Mesenchymal stem cell (in vitro differentiated cells and primary cell): Measurements from ENCODE around the gene VEGFD.
"Not testable (repeated sequence)": the region's sequence is repeated elsewhere in the genome, so short reads cannot be mapped to it uniquely, and the experiment has no call there.

ENCODE experiments used
- DNase-seq: peaks from one replicate; pipeline ENCODE4 v3.0.0-alpha.2; 2013
- H2AFZ ChIP-seq: one replicate; pipeline ENCODE4 v1.6.1; 2013; ENCODE audit warnings: low read depth, mild to moderate bottlenecking, control low read depth, inconsistent platforms, low read length, moderate library complexity
- H2AK5ac ChIP-seq: 2 replicates; pipeline ENCODE4 v1.6.1; 2013; ENCODE audit warnings: low read length, moderate library complexity, mild to moderate bottlenecking, inconsistent platforms; ENCODE audit not compliant: severe bottlenecking
- H2BK120ac ChIP-seq: one replicate; pipeline ENCODE4 v1.6.1; 2013; ENCODE audit warnings: low read depth, mild to moderate bottlenecking, inconsistent platforms, low read length, moderate library complexity
- H2BK12ac ChIP-seq, 2 experiments: one replicate each; pipeline ENCODE4 v1.6.1; 2013; ENCODE audit warnings: inconsistent platforms in 2 of 2, low read length in 2 of 2, mild to moderate bottlenecking in 2 of 2, moderate library complexity in 2 of 2, control low read depth in 1 of 2
- H2BK15ac ChIP-seq: one replicate; pipeline ENCODE4 v1.6.1; 2013; ENCODE audit warnings: mild to moderate bottlenecking, low read depth, inconsistent platforms; ENCODE audit not compliant: poor library complexity, severe bottlenecking
- H2BK5ac ChIP-seq: 2 replicates; pipeline ENCODE4 v1.6.1; 2013; ENCODE audit warnings: low read depth, mild to moderate bottlenecking, low read length, control low read depth, inconsistent platforms; ENCODE audit not compliant: poor library complexity, severe bottlenecking
- H3K14ac ChIP-seq, 2 experiments: one replicate each; pipeline ENCODE4 v1.6.1; 2013; ENCODE audit warnings: inconsistent platforms in 2 of 2, low read length in 2 of 2, control low read depth in 1 of 2, mild to moderate bottlenecking in 1 of 2, moderate library complexity in 1 of 2
- H3K18ac ChIP-seq, 2 experiments: one replicate each; pipeline ENCODE4 v1.6.1; 2013; ENCODE audit warnings: inconsistent platforms in 2 of 2, low read length in 2 of 2, control low read depth in 1 of 2, low read depth in 1 of 2, mild to moderate bottlenecking in 1 of 2
- H3K23ac ChIP-seq, 2 experiments: one replicate each; pipeline ENCODE4 v1.6.1; 2013; ENCODE audit warnings: inconsistent platforms in 2 of 2, low read length in 2 of 2, mild to moderate bottlenecking in 2 of 2, moderate library complexity in 2 of 2, control low read depth in 1 of 2
- H3K27ac ChIP-seq: 2 replicates; pipeline ENCODE4 v1.5.1; 2013; ENCODE audit warnings: mild to moderate bottlenecking, moderate library complexity, low read length, control low read depth, inconsistent platforms; ENCODE audit not compliant: poor library complexity, severe bottlenecking
- H3K27me3 ChIP-seq, 2 experiments: 2 replicates each; pipeline versions ENCODE4 v1.6.1 to v1.7.0; 2013; ENCODE audit warnings: low read length in 2 of 2, mild to moderate bottlenecking in 2 of 2, moderate library complexity in 2 of 2, control low read depth in 1 of 2, inconsistent platforms in 1 of 2; ENCODE audit not compliant: control insufficient read depth in 1 of 2, insufficient read depth in 1 of 2
- H3K36me3 ChIP-seq, 2 experiments: 2 replicates each; pipeline versions ENCODE4 v1.6.1 to v1.7.0; 2013; ENCODE audit warnings: low read length in 2 of 2, control low read depth in 1 of 2, inconsistent platforms in 1 of 2, low read depth in 1 of 2, mild to moderate bottlenecking in 1 of 2; ENCODE audit not compliant: insufficient read depth in 2 of 2, control insufficient read depth in 1 of 2
- H3K4ac ChIP-seq, 2 experiments: one replicate each; pipeline ENCODE4 v1.6.1; 2013; ENCODE audit warnings: inconsistent platforms in 2 of 2, low read length in 2 of 2, mild to moderate bottlenecking in 2 of 2, moderate library complexity in 2 of 2, control low read depth in 1 of 2, low read depth in 1 of 2
- H3K4me1 ChIP-seq: 2 replicates; pipeline ENCODE4 v1.6.1; 2013; ENCODE audit warnings: low read depth, low read length, control low read depth; ENCODE audit not compliant: control insufficient read depth, insufficient read depth
- H3K4me2 ChIP-seq: 2 replicates; pipeline ENCODE4 v1.6.1; 2013; ENCODE audit warnings: low read length, mild to moderate bottlenecking, inconsistent platforms; ENCODE audit not compliant: poor library complexity, severe bottlenecking
- H3K4me3 ChIP-seq, 2 experiments: 2 replicates each; pipeline versions ENCODE4 v1.5.1 to v1.7.0; 2013; ENCODE audit warnings: low read length in 2 of 2, mild to moderate bottlenecking in 2 of 2, control low read depth in 1 of 2, low read depth in 1 of 2; ENCODE audit not compliant: insufficient read depth in 1 of 2
- H3K79me1 ChIP-seq: replicated peaks from 2 replicates; pipeline ENCODE4 v1.6.1; 2013; ENCODE audit warnings: mild to moderate bottlenecking, control low read depth, low read length, inconsistent platforms; ENCODE audit not compliant: poor library complexity, severe bottlenecking
- H3K9ac ChIP-seq: 2 replicates; pipeline ENCODE4 v1.7.0; 2013; ENCODE audit warnings: mild to moderate bottlenecking, low read length, moderate library complexity
- H3K9me3 ChIP-seq: 2 replicates; pipeline ENCODE4 v1.7.0; 2013; ENCODE audit warnings: mild to moderate bottlenecking, low read length; ENCODE audit not compliant: control insufficient read depth
- H4K8ac ChIP-seq: one replicate; pipeline ENCODE4 v1.6.1; 2013; ENCODE audit warnings: inconsistent platforms, mild to moderate bottlenecking, low read length, moderate library complexity
- H4K91ac ChIP-seq: one replicate; pipeline ENCODE4 v1.6.1; 2013; ENCODE audit warnings: mild to moderate bottlenecking, low read length, inconsistent platforms
- WGBS: methylation state at CpG from one replicate; pipeline ENCODE4 v1.1.7; 2013; ENCODE audit warnings: mixed read lengths; 5-methylcytosine and 5-hydroxymethylcytosine counted together

Gene VEGFD

DNA sequence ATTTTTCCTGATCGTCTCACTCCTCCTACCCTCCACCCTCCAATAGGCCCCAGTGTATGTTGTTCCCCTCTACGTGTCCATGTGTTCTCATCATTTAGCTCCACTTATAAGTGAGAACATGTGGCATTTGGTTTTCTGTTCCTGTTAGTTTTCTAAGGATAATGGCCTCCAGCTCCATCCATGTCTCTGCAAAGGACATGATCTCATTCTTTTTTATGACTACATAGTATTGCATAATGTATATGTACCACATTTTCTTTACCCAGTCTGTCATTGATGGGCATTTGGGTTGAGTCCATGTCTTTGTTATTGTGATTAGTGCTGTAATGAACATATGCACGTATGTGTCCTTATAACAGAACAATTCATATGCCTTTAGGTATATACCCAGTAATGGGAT, 78.3 kb downstream of the VEGFD start:
- H2BK5ac ChIP-seq, H2AFZ ChIP-seq, H2BK15ac ChIP-seq, H3K4ac ChIP-seq, H3K36me3 ChIP-seq, H3K9me3 ChIP-seq, DNase-seq, H4K8ac ChIP-seq, H2BK12ac ChIP-seq, H3K4me2 ChIP-seq, H3K14ac ChIP-seq, H3K4me3 ChIP-seq, H2AK5ac ChIP-seq, H3K23ac ChIP-seq, H3K4me1 ChIP-seq, H3K18ac ChIP-seq, H3K27ac ChIP-seq, H3K9ac ChIP-seq, H2BK120ac ChIP-seq, H4K91ac ChIP-seq, H3K79me1 ChIP-seq: not testable (repeated sequence)
- H3K27me3 ChIP-seq, result peaks cover 0 to 13% of the 10 kb centered on the region in 2 experiments
- 56% methylated on average over 1 of the region's 3 CpGs for WGBS

GRCh38 chrX:15301924-15302323, 82.3 kb downstream of the VEGFD start:
- 68% methylated on average over 3 of the region's 4 CpGs for WGBS
- peak; percentile 46 for DNase-seq

DNA sequence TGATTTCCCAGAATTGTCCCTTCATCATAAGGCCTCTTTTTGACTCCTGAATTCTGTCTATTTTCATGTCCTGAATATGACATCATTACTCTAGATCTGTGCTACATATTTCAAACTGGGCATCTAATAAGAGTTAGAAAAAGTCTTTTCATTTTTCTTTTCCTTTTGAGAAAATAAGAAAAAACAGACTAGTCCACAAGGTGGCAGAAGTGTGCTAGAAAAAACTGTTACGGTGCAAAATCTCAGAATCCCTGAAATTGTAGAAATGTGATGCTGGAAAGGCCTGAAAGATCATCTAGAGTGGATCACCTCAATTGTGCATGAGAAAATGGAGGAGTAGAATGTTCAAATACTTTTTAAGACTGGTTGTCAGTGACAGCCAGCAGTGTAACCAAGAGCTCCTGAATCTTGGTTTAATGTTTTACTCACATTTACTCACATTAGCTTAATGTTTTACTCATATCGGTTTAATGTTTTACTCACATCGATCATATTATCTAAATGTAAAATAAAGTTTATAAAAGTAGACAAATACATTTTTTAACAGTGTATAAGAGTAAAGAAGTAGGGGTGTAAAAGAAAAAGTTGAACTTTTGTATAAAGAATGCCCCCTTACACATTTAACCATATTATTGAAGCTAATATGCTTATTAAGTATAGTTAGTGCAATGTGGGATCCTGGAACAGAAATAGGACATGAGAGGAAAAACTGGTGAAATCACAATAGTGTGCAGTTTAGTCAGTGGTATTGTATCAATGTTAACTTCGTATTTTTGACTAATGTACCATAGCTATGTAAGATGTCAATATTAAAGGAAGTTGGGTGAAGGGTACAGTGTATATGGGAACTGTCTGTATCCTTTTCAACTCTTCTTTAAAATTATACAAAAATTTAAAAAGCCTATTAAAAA, 84.0 kb downstream of the VEGFD start:
- 69% methylated on average over 2 of the region's 4 CpGs for WGBS
- H4K91ac ChIP-seq, result no peak overlapping the region
- peaks cover 0 to 5% of the 10 kb centered on the region in 2 experiments for H3K27me3 ChIP-seq
- H2BK15ac ChIP-seq, result no peak overlapping the region
- no peak overlapping the region for H2BK5ac ChIP-seq
- no peaks in the 10 kb centered on the region for H3K9me3 ChIP-seq
- no peak overlapping the region for H2BK120ac ChIP-seq
- H3K14ac ChIP-seq, result no peak overlapping the region
- H2BK12ac ChIP-seq, result no peak overlapping the region
- DNase-seq, result peak; percentile 12
- no peak overlapping the region for H4K8ac ChIP-seq
- no peak overlapping the region for H3K23ac ChIP-seq
- H3K4me3 ChIP-seq, result no peak overlapping the region
- H3K79me1 ChIP-seq, result no peaks in the 10 kb centered on the region
- H2AFZ ChIP-seq, result no peak overlapping the region
- no peak overlapping the region for H3K27ac ChIP-seq
- no peak overlapping the region for H3K18ac ChIP-seq
- no peak overlapping the region for H2AK5ac ChIP-seq
- H3K4me2 ChIP-seq, result no peak overlapping the region
- no peaks in the 10 kb centered on the region for H3K36me3 ChIP-seq
- no peak overlapping the region for H3K4ac ChIP-seq
- no peak overlapping the region for H3K9ac ChIP-seq
- H3K4me1 ChIP-seq, result peaks cover 4% of the 10 kb centered on the region

More at GRCh38 chrX:15301924-15302323, 82.3 kb downstream of the VEGFD start:
- peaks cover 0 to 5% of the 10 kb centered on the region in 2 experiments for H3K27me3 ChIP-seq
- no peak overlapping the region for H3K14ac ChIP-seq
- peaks cover 4% of the 10 kb centered on the region for H3K4me1 ChIP-seq
- H3K23ac ChIP-seq, result no peak overlapping the region
- H2BK15ac ChIP-seq, result no peak overlapping the region
- H2AFZ ChIP-seq, result no peak overlapping the region
- no peak overlapping the region for H3K4me3 ChIP-seq
- H3K18ac ChIP-seq, result no peak overlapping the region
- H3K4me2 ChIP-seq, result no peak overlapping the region
- no peak overlapping the region for H3K27ac ChIP-seq
- H3K79me1 ChIP-seq, result no peaks in the 10 kb centered on the region
- no peak overlapping the region for H4K91ac ChIP-seq
- H3K36me3 ChIP-seq, result no peaks in the 10 kb centered on the region
- H2BK5ac ChIP-seq, result no peak overlapping the region
- H2BK12ac ChIP-seq, result no peak overlapping the region
- no peaks in the 10 kb centered on the region for H3K9me3 ChIP-seq
- H2AK5ac ChIP-seq, result no peak overlapping the region
- H3K9ac ChIP-seq, result no peak overlapping the region
- H4K8ac ChIP-seq, result no peak overlapping the region
- no peak overlapping the region for H2BK120ac ChIP-seq
- no peak overlapping the region for H3K4ac ChIP-seq

DNA sequence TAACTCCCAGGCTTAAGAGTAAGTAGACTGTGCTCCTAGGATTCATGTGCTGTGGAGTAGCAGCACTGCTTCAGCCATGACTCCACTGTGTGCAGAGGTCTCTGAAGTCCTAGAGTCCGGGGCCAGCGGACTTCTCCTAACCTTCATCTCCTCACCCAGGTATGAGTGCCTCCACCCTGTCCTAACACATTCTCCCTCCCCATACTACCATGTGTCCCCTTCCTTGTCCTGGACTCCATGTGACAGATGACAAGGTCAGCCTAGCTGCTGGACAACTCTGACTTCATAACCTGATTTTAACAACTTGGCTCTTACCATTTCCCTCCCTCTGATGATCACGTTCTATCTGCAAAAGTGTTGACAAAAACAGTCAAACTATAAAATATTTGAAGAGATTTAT, 85.4 kb downstream of the VEGFD start:
- 100% methylated on average over 2 of the region's 3 CpGs for WGBS
- Histone ChIP-seq H2BK15ac (no peak overlapping the region), H3K14ac (no peak overlapping the region)

More for the DNA sequence above, 85.4 kb downstream of the VEGFD start:
- Histone ChIP-seq H3K4me3 (no peak overlapping the region), H3K27ac (no peak overlapping the region), H3K4ac (no peak overlapping the region), H3K18ac (no peak overlapping the region), H2BK5ac (no peak overlapping the region), H3K79me1 (no peaks in the 10 kb centered on the region), H3K9me3 (no peaks in the 10 kb centered on the region), H2AFZ (no peak overlapping the region), H3K4me2 (no peak overlapping the region), H2BK120ac (no peak overlapping the region), H3K9ac (no peak overlapping the region), H3K4me1 (peaks cover 4% of the 10 kb centered on the region), H3K36me3 (no peaks in the 10 kb centered on the region), H4K91ac (no peak overlapping the region), H3K23ac (no peak overlapping the region), H2BK12ac (no peak overlapping the region), H4K8ac (no peak overlapping the region), H3K27me3 (peaks cover 0 to 5% of the 10 kb centered on the region in 2 experiments), H2AK5ac (no peak overlapping the region)
- no peak for DNase-seq
